GM12874 (cell line): ENCODE measurements around the gene C1orf141.

Experiments
- TF ChIP-seq, protein P1 (sequence below): IDR thresholded peaks from 2 replicates; pipeline ENCODE4 v1.5.1; 2011; ENCODE audit warnings: low read depth, mild to moderate bottlenecking, control low read depth, low read length, moderate library complexity; ENCODE audit not compliant: insufficient read depth

The C1orf141 gene

DNA sequence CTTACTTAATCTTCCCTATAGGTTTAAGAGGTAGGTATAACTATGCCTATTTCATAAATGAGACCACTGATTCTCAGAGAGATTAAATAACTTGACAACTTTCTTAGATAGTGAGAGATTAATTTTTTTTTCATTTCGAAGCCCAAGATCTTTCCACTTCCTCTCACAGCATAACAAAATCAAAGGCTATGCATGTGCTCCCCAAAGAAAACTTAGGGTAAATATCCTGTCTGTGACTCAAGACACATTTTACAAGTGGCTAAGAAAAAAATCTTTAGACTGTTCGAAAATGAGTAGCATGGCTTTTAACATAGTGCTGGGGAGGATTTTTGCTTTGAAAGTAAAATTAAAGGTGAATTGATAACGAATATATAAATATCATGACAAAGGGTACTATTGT is 8.2 kb upstream of the C1orf141 start:
- TF ChIP-seq, protein P1, sequence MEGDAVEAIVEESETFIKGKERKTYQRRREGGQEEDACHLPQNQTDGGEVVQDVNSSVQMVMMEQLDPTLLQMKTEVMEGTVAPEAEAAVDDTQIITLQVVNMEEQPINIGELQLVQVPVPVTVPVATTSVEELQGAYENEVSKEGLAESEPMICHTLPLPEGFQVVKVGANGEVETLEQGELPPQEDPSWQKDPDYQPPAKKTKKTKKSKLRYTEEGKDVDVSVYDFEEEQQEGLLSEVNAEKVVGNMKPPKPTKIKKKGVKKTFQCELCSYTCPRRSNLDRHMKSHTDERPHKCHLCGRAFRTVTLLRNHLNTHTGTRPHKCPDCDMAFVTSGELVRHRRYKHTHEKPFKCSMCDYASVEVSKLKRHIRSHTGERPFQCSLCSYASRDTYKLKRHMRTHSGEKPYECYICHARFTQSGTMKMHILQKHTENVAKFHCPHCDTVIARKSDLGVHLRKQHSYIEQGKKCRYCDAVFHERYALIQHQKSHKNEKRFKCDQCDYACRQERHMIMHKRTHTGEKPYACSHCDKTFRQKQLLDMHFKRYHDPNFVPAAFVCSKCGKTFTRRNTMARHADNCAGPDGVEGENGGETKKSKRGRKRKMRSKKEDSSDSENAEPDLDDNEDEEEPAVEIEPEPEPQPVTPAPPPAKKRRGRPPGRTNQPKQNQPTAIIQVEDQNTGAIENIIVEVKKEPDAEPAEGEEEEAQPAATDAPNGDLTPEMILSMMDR = no peak

DNA sequence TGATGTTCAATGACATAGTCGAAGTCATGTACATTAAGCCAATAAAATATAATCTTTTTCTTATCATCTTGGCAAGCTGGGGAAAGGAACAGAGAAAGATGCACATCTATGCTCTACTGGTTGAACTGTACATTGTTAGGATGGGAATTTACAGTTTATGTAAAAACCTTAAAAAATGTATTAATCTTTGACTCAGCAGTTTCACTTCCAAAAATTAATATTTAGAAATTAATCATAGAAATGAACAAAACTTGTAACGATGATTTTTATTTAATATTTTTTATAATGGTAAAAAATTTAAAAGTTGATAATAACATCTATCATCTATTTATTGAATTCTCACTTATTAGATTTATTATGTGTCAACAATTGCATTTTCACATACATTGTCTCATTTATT is 5.7 kb upstream of the C1orf141 start:
- TF ChIP-seq, protein P1 = no peak

DNA sequence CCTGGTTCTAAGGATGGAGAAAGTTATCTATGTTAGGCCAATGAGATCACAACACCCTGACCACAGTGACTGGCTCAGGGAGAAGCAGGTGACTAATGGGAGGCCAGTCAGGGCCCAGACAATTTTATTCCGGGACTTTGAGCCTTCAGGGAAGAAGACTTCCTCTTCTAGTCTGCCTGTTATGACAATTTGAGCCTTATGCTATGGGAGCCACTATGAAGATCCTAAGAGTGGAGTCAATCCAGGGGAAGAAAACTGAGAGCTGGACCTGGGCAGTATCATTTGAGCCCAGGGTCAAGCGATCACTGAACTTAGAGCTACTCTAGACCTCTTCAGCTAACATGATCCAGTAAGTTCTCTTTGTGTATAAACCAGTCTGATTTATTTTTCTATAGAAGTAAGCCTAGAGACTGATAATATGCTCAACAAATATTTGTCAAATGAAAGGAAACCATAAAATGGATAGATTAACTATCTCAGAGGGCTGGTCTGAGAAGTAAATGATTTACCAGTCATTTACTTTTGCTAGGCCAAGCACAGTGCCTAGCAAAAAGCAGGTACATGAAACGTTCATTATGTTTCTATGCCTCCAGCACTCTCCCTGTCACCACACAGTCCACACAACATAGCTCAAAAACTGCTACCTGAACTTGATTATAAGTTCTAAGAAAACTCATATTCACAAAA is 4.2 kb upstream of the C1orf141 start:
- TF ChIP-seq, protein P1 = no peak

DNA sequence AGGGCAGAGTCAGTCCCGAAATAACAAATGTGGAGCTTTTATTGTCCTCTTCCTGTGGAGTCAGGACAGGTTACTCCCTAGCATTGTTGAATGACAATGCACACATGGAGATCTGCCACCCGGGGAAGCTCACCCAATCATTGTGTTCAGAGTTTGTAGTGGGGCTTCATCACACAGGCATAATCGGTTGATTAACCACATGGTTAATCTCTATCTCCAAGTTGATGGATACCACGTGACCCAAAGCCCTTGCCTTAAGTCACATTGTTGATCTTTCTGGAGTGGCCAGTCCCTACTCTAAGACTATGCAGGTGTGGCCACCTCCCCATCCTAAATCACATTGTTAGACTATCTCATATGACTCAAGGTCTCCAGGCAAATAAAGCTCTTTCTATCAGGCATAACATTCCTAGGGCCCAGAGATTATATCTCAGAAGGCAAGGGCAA is 2.6 kb upstream of the C1orf141 start:
- TF ChIP-seq, protein P1 = no peak

DNA sequence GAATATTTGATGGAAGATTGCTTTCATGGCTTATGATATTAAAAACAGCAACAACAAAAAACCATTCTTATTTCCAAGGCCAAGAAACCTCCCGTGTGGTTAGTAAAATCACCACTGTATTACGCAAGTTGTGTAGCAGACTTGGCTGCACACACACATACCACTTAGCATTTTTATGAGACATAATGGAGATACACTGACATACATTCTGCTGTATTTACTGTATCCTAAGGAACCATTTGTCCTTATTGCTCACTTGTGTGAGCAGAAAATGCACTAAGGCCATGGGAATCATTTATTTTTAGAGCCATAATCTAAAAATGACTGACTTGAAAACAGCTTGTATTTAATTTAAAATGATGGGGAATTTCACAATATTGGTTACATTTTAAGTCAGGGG is 584 bp upstream of the C1orf141 start:
- TF ChIP-seq, protein P1 = no peak

DNA sequence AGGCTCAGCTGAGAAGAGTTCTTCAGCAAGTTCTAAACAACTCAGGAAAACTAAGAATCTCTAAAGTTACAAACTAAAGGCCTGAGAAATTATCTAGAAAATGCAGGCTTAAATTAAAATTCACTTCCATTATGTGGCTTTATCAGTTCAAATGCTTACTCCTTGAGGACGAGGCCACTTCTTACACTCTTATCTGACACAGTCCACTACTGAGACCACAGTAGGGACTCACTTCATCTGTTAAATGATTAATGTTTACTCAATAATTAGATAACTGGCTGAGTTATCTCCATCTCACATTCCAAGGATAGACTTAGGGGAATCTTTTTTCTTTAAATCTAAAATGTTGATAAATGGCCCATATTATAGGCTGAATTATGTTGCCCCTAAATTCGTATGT is 1.6 kb downstream of the C1orf141 start:
- TF ChIP-seq, protein P1 = no peak

DNA sequence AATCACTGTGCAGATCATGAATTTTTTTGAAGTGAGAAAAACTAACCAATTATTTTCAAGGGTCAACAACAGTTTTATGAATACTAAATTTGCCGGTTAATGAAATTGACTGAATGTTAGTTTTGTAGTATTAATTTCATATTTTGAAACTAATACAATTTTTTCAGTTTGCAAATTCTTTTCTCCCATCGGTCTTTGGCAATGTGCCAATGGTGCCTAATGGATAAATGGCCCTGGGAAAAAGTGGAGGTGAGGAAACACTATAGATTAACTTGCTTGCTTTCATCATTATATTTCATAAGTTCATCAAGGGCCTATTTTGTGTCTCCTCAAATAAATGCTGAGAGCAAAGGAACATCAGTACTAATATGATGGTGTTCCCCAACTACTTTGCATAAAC is 4.1 kb downstream of the C1orf141 start:
- TF ChIP-seq, protein P1 = no peak
